Stimulated activated CD8-positive, alpha-beta memory T cell treated with anti-CD3 and anti-CD28 coated beads, Interleukin-15, amount 100 ng/mL, for 48 hours (primary cell): Measurements from ENCODE around the gene RNPEP.
"Not testable (repeated sequence)": the region's sequence is repeated elsewhere in the genome, so short reads cannot be mapped to it uniquely, and the experiment has no call there.

Experiments
- DNase-seq, 2 donors: peaks; one replicate each; pipeline ENCODE4 v3.0.0-alpha.2; 2020; ENCODE audit warnings: low read depth in 2 of 2

RNPEP gene

GRCh38 chr1:201982623-201983379 lies at the start of gene RNPEP:
Gene RNPEP (plus strand): TSS chr1:201982648. CDS start chr1:201982667, 19 bp downstream.
- DNase-seq, result peak; percentile 19 to 40

- no peak for DNase-seq
Measured at GRCh38 chr1:201933840-201934430, 48.5 kb upstream of the RNPEP start.

- DNase-seq, result no peak
Measured at GRCh38 chr1:201937624-201938213, 44.7 kb upstream of the RNPEP start.

- no peak for DNase-seq
Measured at GRCh38 chr1:201938440-201939035, 43.9 kb upstream of the RNPEP start.

GRCh38 chr1:201939148-201939547 lies 43.3 kb upstream of the RNPEP start:
- no peak for DNase-seq

- no peak for DNase-seq
Measured at GRCh38 chr1:201939574-201939973, 42.9 kb upstream of the RNPEP start.

GRCh38 chr1:201940316-201940715 lies 42.1 kb upstream of the RNPEP start:
- not testable (repeated sequence) for DNase-seq

GRCh38 chr1:201941420-201942128 lies 40.9 kb upstream of the RNPEP start:
- no peak for DNase-seq

- no peak for DNase-seq
Measured at GRCh38 chr1:201942129-201942495, 40.3 kb upstream of the RNPEP start.

GRCh38 chr1:201944002-201944401 lies 38.4 kb upstream of the RNPEP start:
- DNase-seq, result no peak

GRCh38 chr1:201944639-201945038 lies 37.8 kb upstream of the RNPEP start:
- no peak for DNase-seq

- no peak for DNase-seq
Measured at GRCh38 chr1:201945157-201945556, 37.3 kb upstream of the RNPEP start.

- no peak for DNase-seq
Measured at GRCh38 chr1:201945863-201946223, 36.6 kb upstream of the RNPEP start.

- no peak for DNase-seq
Measured at GRCh38 chr1:201946224-201946908, 36.1 kb upstream of the RNPEP start, which contains the start of gene LMOD1. Gene LMOD1 (minus strand): TSS chr1:201946548. CDS start chr1:201946340, 208 bp downstream.

- no peak for DNase-seq
Measured at GRCh38 chr1:201947697-201948008, 34.8 kb upstream of the RNPEP start.

- no peak for DNase-seq
Measured at GRCh38 chr1:201949491-201949890, 33.0 kb upstream of the RNPEP start.

- no peak for DNase-seq
Measured at GRCh38 chr1:201954263-201955008, 28.0 kb upstream of the RNPEP start.

GRCh38 chr1:201955009-201955728 lies 27.3 kb upstream of the RNPEP start, which contains the start of gene TIMM17A:
Gene TIMM17A (plus strand): TSS chr1:201955503. CDS start chr1:201955527, 24 bp downstream.
- peak; percentile 93 to 95 for DNase-seq

- no peak for DNase-seq
Measured at GRCh38 chr1:201955729-201956143, 26.7 kb upstream of the RNPEP start.

- no peak for DNase-seq
Measured at GRCh38 chr1:201958348-201958747, 24.1 kb upstream of the RNPEP start.
